ENCODE data around the gene PET100.

Gene PET100

DNA sequence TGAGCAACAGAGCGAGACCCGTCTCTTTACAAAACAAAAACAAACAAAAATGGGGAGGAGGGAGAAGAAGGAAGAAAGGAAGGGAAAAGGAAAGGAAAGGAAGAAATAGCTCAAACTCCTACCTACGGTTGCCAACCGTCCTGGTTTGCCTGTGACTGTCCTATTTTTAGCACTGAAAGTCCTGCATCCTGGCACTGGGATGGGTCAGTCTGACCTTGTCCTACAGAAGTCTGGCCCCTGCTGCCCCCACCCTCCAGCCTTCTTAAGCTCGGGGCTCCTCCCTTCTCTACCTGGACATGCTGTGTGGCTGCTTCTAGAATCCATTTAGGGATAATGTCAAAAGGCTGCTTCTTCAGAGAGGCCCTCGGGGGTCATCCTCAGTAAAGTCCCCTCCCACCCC, 6.1 kb downstream of the PET100 start:
- DNase-seq = no peak

DNA sequence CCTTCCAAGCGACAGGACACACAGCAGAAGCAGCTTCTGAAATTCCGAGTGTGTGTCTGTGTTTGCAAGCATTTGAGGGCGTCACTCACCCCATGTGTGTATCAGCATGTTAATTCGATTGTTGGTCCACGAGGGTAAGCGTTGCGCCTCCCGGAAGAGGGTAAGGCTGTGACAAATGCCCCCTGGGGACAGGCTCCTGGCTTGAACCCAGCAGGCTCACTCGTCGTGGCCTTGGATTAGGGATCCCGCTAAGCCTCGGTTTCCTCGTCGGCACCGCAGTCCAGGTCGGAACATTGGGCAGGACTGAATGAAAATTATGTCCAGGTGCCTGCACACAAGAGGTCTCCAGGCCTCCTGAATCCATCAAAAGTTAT, 6.7 kb downstream of the PET100 start:
- no peak for DNase-seq

DNA sequence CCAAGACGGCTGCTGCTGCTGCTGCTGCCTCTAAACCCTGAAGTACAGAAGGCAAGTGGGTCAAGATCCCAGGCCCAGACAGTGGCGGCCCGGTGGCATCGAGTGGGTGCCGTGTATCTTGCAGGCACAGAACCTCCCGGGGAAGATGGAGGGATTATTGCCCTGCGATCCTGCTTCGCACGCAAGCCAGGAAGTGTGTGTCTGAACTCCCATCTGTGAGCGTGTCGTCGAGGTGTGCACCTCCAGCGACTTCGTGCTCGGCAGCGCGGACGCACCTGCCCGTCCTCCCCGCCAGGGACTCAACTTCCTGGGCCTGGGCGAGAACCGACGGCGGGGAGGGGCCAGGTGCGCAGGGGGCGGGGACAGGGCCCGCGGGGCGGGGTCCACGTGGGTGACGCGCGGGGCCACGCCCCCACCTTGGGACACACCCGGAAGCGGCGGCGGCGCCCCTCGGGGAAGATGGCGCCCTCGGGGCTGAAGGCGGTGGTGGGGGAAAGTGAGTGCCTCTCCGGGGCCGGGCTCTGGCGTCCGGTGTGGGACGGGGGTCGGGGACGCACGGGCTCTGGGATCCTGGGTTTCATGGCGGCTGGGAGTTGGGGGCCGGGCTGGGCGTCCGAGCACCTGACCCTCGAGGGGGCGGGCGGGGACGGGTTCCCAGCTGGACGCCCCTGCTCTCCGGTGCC, 7.2 kb downstream of the PET100 start, which contains the start of gene STXBP2:
Gene STXBP2 (plus strand): TSS at position 420 of the 683 bp plus-strand sequence. CDS start 40 bp downstream, at position 460.
- peak; percentile 87 for DNase-seq

DNA sequence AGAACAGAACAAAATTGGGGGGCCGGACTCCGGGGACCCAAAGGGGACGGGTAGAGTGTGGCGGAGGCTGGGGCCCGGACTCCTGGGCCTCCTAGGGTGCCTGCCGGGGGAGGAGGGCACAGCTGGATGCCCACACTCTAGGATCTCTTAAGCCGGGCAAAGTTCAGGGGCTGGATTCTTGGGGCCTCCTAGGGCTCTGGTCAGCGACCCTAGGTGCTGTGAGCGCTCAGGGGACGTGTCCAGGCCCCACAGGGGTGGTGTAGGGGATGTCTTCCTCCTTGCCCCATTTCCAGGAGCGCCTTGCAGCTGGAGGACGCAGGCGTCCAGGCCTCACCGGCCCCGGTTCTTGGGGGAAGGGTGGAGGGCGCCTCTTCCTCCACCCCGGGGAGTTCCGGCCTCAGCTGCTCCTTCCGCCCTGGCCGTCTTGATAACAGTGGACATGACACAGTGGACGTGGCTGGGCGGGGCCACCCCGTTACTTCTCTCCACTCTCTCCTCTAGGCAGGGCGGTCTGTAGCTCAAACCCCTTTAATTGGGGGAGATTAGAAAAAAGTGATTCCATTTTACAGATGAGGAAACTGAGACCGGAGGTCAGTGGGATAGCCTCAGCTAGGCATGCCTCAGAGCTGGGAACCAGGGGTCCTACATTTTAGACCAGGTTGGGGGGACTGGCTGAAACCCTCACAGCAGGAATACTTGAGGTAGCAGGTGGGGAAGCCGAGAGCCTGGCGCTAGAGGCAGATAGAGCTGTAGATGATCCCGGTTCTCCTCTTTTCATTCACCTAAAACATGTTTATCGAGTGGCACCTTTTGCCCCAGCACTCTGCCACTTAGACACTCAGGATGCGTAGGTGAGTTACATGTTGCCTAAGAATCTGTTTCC, 8.0 kb downstream of the PET100 start:
- peak; percentile 82 for DNase-seq

DNA sequence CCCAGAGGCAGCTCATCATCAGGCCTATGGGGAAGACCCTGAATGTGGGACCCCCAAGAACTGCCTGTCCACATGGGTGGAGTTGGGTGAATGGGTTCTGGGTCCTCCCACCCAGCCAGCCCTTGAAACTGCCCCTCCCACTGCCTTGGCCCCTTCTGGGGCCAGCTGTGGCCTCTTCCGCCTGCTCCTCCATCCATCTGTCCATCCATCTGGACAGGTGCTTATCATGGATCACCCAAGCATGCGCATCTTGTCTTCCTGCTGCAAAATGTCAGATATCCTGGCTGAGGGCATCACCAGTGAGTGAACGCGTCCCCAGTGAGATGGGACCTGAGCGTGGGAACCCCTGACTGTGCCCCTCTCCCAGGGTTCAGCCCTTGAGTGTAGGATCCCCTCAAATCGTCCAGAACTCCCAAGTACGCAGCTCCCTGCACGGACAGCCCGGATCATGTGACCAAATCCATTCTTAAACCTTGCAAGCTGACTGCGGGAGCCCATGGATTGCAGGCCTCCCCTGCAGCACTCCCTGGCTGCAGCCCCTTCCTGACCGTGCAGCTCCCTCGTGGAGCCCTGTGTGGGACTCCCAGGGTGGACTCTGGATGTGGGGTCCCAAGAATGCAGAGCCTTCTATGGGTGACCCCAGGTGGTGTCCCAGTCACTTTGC, 9.3 kb downstream of the PET100 start:
- DNase-seq = no peak

DNA sequence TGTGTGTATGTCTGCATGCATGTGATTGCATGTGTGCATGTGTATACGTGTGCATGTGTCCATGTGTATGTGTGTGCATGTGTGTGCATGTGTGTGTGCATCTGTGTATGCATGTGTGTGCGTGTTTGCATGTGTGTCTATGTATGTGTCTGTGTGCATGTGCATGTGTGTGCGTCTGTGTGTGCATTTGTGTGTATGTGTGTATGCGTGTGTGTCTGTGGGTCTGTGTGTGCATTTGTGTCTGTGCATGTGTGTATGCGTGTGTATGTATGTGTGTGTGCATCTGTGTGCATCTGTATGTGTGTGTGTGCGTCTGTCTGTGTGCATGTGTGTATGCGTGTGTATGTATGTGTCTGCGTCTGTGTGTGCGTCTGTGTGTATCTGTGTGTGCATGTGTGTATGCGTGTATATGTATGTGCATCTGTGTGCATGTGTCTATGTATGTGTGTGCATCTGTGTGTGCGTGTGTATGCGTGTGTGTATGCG, 10.3 kb downstream of the PET100 start:
- no peak for DNase-seq

DNA sequence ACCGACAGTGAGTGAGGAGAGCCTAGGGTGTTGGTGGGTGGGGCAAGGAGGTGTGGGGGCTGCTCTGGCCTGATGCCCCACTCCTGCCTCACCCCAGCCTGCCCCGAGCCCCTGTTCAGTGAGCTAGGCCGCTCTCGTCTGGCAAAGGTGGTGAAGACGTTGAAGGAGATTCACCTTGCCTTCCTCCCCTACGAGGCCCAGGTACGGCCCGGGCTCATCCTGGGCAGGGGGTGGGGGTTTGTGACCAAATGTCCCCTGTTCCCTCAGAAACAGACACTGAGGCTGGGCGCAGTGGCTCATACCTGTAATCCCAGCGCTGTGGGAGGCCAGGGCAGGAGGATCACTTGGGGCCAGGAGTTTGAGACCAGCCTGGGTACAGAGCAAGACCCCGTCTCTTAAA, 11.2 kb downstream of the PET100 start:
- DNase-seq = no peak

DNA sequence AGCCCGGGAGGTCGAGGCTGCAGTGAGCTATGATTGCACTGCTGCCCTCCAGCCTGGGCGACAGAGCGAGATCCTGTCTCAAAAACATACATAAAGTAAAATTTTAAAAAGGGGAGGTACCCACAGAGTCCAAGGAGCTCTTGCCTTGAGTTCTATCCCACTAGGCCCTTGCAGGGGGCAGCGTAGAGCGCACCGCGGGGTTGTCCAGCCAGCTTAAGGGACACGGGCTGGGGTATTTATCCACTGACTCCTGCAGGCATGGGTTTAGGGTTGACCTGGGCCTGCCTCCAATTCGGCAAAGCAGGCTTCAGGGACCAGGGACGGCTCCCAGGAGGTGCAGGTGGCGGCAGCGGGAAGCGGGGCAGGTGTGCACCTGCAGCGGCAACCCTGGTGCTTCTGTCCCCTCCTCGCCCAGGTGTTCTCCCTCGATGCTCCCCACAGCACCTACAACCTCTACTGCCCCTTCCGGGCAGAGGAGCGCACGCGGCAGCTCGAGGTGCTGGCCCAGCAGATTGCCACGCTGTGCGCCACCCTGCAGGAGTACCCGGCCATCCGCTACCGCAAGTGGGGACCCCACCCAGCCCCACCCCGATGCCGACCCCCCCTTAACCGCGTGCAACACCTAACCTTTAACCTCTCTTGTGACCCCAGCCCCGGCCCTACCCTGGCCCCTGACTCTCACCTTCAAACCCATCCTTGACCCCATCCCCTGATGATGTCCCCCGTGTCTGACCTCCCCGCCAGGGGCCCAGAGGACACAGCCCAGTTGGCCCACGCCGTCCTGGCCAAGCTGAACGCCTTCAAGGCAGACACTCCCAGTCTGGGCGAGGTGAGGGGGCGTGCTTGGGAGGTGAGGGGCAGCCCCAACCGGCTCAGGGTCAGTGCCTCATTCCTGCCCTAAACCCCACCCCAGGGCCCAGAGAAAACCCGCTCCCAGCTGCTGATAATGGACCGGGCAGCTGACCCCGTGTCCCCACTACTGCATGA, 12.0 kb downstream of the PET100 start:
- peak; percentile 43 for DNase-seq

DNA sequence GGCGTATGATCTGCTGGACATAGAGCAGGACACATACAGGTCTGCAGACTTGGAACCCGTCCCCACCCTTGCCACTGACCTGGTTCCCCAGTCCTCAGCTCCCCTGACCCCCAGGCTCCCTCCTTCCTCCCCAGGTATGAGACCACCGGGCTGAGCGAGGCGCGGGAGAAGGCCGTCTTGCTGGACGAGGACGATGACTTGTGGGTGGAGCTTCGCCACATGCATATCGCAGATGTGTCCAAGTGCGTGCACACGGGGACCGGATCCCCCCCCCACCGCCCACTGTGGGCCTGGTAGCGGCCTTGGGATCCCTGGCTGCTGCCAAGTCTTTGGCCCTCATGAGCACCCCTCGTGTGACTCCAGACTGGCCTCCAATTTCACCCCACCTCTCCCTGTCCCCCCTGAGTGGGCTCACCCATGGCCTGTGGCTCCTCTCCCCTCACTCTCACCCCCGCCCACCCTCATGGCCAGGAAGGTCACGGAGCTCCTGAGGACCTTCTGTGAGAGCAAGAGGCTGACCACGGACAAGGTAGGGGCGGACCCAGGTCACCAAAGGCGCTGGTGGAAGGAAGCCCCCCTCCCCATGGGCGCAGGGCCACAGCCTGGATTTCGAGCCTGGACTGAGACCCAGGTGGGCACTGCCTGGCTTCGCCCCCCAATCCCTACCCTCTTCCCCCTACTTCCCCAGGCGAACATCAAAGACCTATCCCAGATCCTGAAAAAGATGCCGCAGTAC, 12.9 kb downstream of the PET100 start:
- DNase-seq = no peak

DNA sequence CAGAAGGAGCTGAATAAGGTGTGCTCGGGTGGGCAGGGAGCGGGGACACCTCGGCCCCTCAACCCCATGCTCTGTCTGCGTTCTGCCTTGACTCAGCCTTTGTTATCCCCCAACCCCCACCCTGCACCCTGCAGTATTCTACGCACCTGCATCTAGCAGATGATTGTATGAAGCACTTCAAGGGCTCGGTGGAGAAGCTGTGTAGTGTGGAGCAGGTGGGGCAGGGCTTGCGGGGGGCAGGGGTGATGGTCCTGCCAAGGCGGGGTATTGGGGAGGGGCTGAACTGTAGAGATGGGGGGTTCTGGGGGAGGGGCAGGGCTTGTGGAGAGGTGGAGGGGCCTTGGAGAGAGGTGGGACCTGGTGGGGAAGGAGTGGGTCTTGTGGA, 13.4 kb downstream of the PET100 start:
- DNase-seq = no peak

DNA sequence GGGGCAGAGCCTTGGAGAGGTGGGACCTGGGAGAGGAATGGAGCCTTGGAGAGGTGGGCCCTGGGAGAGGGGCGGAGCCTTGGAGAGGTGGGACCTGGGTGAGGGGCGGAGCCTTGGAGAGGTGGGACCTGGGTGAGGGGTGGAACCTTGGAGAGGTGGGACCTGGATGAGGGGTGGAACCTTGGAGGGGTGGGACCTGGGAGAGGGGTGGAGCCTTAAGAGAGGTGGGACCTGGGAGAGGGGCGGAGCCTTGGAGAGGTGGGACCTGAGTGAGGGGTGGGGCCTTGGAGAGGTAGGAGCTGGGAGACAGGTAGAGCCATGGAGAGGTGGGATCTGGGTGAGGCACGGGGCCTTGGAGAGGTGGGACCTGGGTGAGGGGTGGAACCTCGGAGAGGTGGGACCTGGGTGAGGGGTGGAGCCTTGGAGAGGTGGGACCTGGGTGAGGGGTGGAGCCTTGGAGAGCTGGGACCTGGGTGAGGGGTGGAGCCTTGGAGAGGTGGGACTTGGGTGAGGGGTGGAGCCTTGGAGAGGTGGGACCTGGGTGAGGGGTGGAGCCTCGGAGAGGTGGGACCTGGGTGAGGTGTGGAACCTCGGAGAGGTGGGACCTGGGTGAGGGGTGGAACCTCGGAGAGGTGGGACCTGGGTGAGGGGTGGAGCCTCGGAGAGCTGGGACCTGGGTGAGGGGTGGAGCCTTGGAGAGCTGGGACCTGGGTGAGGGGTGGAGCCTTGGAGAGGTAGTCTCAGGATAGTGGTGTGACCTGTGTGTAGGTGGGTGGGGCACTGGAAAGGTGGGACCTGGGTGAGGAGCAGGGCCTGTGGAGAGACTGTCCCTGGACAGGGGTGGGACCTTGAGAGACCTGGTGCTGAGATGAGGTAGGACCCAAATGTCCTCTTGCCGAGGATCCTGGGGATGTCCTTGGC, 14.3 kb downstream of the PET100 start:
- DNase-seq = peak; percentile 72

DNA sequence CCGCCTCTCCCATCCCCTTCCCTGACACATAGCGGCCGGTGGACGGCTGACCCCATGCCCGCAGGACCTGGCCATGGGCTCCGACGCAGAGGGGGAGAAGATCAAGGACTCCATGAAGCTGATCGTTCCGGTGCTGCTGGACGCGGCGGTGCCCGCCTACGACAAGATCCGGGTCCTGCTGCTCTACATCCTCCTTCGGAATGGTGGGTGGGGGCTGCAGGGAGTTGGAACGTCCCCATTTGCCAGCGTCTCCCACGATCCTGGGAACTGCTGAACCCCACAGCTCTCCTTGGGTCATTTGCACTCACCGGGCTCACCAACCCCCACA, 14.9 kb downstream of the PET100 start:
- DNase-seq = no peak

DNA sequence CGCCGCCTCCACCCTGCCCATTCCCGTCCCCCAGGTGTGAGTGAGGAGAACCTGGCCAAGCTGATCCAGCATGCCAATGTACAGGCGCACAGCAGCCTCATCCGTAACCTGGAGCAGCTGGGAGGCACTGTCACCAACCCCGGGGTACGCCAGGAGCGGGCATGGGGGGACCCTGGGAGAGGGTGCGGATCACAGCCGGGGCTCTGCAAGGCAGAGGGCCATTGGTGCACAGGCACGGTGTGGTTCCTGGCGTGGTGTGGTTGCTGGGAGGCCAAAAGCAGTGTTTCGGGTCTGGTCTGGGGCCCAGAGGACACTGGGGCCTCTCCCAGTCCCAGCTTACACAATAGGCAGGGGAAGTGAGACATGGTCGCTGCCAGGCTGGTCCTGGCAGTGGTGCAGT, 15.6 kb downstream of the PET100 start:
- DNase-seq = peak; percentile 28

DNA sequence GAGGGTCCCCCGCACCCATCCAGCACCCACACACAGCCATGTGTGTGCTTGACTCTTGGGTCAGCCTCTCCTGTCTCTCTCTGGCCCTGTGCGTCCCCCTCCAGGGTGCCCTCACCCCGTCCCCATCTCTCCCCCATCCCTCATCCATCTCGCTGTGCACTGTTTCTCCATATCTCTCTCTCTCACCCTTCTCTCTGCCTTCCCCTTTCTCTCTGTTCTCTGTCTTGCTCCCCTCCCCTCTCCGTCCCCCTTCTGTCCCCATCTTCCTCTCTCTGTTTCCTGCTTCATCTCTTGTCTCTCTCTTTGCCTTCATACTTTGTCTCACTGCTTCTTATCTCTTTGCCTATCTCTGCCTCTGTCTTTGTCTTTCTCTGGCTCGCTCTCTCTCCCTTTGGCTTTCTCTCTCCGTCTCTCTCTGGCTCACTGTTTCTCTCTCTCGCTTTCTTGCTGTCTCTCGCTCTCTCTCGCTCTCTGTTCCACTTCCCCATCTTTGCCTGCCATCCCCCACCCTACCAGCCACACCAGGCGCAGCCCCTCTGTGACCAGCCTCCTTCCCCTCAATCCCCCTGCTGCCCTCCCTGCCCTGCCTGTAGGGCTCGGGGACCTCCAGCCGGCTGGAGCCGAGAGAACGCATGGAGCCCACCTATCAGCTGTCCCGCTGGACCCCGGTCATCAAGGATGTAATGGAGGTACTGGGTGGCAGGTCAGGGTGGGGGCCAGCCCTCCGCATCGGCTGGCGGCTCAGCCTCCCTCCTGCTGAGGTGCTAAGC, 16.2 kb downstream of the PET100 start:
- DNase-seq = no peak

DNA sequence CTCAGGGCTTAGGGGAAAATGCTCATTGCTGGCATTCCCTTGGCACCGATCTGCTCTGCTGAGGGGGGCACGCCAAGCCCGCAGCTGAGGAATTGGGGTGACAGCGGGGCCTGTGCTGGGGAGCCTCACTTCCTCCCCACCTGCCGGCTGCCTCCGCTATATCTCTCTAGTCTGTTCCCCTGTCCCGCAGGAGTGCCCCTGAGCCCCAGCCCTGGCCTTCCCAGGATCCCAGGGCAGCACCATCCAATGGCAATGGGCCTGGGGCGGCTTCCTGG, 16.8 kb downstream of the PET100 start:
- DNase-seq = no peak

DNA sequence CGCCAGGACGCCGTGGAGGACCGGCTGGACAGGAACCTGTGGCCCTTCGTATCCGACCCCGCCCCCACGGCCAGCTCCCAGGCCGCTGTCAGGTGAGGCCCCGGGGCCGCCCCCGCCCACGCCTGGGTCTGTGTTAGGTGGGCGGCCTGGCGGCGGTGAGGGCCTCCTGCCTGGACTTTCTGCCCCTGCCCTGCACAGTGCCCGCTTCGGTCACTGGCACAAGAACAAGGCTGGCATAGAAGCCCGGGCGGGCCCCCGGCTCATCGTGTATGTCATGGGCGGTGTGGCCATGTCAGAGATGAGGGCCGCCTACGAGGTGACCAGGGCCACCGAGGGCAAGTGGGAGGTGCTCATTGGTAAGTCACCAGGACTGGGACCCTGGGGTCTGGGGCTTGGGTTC, 17.6 kb downstream of the PET100 start:
- DNase-seq = no peak

DNA sequence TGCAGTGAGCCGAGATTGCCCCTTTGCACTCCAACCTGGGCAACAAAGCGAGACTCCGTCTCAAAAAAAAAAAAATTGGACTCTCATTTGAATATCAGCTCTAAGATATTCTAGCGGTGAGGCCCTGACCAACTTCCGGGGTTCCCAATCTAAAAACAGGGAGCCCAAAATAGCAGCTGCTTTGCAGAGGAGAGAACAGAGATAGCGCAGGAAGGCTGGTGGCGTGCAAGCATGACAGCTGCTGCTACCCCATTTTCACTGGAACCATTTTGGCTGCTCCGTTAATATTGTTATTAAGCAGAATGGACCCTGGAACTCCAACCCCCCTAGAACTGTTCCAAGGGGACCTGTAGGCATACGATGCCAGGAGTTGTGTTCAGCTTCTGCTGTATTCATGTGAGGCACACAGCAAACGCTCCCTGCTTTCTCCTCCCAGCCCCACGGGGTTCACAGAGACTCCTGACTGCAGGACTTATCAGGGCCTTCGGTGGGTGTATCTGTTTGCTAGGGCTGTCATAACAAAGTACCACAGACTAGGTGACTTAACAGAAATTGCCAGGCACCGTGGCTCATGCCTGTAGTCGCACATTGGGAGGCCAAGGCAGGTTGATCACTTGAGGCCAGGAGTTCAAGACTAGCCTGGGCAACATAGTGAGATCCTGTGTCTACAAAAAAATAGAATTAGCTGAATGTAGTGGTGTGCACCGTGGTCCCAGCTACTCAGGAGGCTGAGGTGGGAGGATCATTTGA, 18.8 kb downstream of the PET100 start:
- peak; percentile 48 for DNase-seq

DNA sequence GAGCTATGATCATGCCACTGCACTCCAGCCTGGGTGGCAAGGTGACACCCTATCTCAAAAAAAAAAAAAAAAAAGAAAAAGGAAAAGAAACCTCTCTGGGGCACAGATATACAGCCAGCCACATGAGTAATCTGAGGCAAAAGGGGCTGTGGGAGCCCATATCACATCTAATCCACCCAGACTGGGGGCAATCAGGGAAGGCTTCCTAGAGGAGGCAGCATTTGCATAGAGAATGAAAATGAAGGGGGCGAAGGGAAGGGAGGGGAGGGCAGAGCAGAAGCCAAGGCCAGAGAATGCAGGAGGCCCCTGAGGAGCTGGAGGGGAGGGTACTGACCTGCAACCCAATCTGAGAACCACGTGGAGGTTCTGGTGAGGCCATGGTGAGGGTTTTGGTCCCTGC, 20.6 kb downstream of the PET100 start:
- DNase-seq = no peak

DNA sequence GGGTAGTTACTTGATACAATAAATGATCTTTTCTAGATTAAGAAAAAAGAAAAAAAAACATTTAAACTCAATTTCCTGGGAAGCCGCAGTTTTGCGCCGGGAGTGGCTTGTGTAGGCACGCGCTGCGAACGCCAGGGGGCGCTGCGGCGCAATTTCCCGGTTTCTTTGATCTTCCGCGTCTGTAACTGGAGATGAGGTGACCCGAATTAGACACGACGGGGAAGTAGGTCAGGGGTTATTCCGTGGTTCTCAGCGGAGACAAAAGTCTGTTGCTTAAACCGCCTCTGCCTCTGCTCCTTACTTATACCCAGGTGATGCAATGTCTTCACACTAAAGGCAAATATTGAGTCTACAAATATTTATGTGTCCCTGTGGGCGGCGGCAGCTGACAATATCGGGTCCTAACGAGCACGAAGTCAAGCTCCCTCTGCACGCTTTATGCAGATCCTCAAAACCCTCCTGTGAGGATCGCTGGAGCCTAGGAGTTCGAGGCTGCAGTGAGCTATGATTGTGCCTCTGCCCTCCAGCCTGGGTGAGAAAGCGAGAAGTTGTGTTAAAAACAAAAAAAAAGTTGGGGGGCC, 22.6 kb downstream of the PET100 start:
- DNase-seq = peak; percentile 93
